ENCODE data around the gene TMEM238L. TPM values are rescaled to one million over a fixed set of nuclear protein-coding genes. Genes with fewer than 3 reads are reported as not detected.

TMEM238L gene, protein sequence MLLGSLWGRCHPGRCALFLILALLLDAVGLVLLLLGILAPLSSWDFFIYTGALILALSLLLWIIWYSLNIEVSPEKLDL
- total RNA-seq (2016; rRNA removed; fragmentation: Illumina TruSeq; extraction: Trizol) (not detected in 2 replicates), polyA plus RNA-seq (2011; rRNA removed) (not detected in 2 replicates), polyA minus RNA-seq (2011; rRNA and poly(A)+ RNA removed; ENCODE audit: low replicate concordance) (not detected in 2 replicates), Bru-seq, nascent RNA (not detected), BruChase-seq, experiment 1, labeled RNA remaining after a 6-hour chase (not detected), BruChase-seq, experiment 2, labeled RNA remaining after a 2-hour chase (not detected)
- not detected in 2 replicates for total RNA-seq (2016; cell fraction: cytosol; rRNA removed; fragmentation: Illumina TruSeq; extraction: Trizol; ENCODE audit: low read depth)
- total RNA-seq (2016; cell fraction: insoluble cytoplasmic fraction; rRNA removed; fragmentation: Illumina TruSeq; extraction: Trizol): not detected in 2 replicates
- total RNA-seq (2016; cell fraction: membrane; rRNA removed; fragmentation: Illumina TruSeq; extraction: Trizol): not detected in 2 replicates
- total RNA-seq (2016; cell fraction: nucleus; rRNA removed; fragmentation: Illumina TruSeq; extraction: Trizol): not detected in 2 replicates
- not detected in 2 replicates for polyA plus RNA-seq (2011; cell fraction: cytosol; rRNA removed)
- polyA plus RNA-seq (2011; cell fraction: nucleus; rRNA removed): not detected in 2 replicates
- polyA plus RNA-seq (2012): not detected in 2 replicates
- not detected in 2 replicates for polyA plus RNA-seq (2016; cell fraction: cytosol; fragmentation: Illumina TruSeq; extraction: Trizol; ENCODE audit: low read depth)
- polyA plus RNA-seq (2016; cell fraction: insoluble cytoplasmic fraction; fragmentation: Illumina TruSeq; extraction: Trizol; ENCODE audit: low read depth): not detected in 2 replicates
- not detected in 2 replicates for polyA plus RNA-seq (2016; cell fraction: membrane; fragmentation: Illumina TruSeq; extraction: Trizol; ENCODE audit: low read depth)
- not detected in 2 replicates for polyA plus RNA-seq (2016; cell fraction: nucleus; fragmentation: Illumina TruSeq; extraction: Trizol; ENCODE audit: insufficient read depth, low read depth)
- not detected in 2 replicates for polyA minus RNA-seq (2011; cell fraction: cytosol; rRNA and poly(A)+ RNA removed)
- not detected in 2 replicates for polyA minus RNA-seq (2011; cell fraction: nucleus; rRNA and poly(A)+ RNA removed)
- long read RNA-seq, experiment 1: 0 reads
- long read RNA-seq, experiment 2: 0 reads

DNA sequence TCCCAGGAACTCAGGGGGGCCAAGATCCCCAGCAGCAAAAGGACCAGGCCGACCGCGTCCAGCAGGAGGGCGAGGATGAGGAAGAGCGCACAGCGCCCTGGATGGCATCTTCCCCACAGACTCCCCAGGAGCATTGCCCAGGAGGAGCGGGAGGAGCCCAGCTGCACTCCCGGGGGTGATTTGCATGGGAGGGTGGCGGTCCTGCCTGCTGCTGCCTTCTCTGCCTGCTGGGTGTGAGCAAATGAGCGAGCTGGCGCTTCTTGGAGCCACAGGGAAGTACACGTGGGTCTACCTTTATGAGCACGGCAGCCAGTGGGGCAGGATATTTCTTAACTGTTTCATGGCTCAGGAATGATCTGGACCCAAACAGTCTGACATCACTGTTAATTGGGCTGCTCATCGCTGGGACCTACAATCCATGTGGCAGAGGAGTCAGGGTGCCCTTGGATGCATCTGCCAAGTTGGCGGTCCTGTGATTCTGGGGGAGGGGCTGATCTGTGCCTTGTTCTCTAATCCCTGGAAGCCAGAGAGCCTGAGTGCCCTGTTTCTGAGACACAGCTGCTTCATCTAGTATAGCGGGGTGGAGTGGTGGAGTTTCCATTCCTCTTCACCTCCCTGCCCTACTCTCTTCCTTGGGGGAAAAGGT lies at the start of gene TMEM238L:
TMEM238L (minus strand) TSS at position 270 of the 646 bp plus-strand sequence; CDS start at position 134, 136 bp downstream.
- no peak within 1 kb of the TSS for H3K9ac ChIP-seq (ENCODE audit: insufficient read depth, low read depth, low read length)
- no peak for FAIRE-seq
- intact Hi-C loops (cut with micrococcal nuclease; ENCODE audit: unreplicated experiment): no loop called here

More for the DNA sequence above, at the start of gene TMEM238L:
- DNase-seq (ENCODE audit: low spot score) (no peak), ATAC-seq (no peak)
- TF ChIP-seq ZNF678 (CRISPR knock-in tag; IDR thresholded peaks at IDR 0.05) (no peak), ZFP90 (CRISPR knock-in tag; IDR thresholded peaks at IDR 0.05; ENCODE audit: borderline replicate concordance) (no peak), MEIS1 (CRISPR knock-in tag; IDR thresholded peaks at IDR 0.05; ENCODE audit: borderline replicate concordance) (no peak), SRSF1 (optimal IDR thresholded peaks at IDR 0.05; ENCODE audit: low read depth, low read length) (no peak), NPAS2 (CRISPR knock-in tag; IDR thresholded peaks at IDR 0.05; ENCODE audit: borderline replicate concordance) (no peak), ZNF530 (CRISPR knock-in tag; IDR thresholded peaks at IDR 0.05; ENCODE audit: low read depth) (no peak), SATB2 (CRISPR knock-in tag; IDR thresholded peaks at IDR 0.05) (no peak), ZNF546 (CRISPR knock-in tag; conservative IDR thresholded peaks at IDR 0.05) (no peak), JDP2 (CRISPR knock-in tag; IDR thresholded peaks at IDR 0.05; ENCODE audit: borderline replicate concordance) (no peak), XBP1 (CRISPR knock-in tag; IDR thresholded peaks at IDR 0.05) (no peak), ZNF879 (CRISPR knock-in tag; IDR thresholded peaks at IDR 0.05) (no peak), ZMYM4 (CRISPR knock-in tag; IDR thresholded peaks at IDR 0.05) (no peak)
- TF ChIP-seq, protein P1, sequence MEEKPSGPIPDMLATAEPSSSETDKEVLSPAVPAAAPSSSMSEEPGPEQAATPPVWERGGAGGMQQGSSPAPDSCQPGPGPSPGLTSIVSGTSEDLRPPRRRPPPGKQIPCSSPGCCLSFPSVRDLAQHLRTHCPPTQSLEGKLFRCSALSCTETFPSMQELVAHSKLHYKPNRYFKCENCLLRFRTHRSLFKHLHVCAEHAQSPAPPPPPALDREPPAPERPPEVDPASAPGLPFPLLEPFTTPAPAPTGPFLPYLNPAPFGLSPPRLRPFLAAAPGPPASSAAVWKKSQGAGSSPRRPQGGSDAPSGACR (CRISPR knock-in tag; IDR thresholded peaks at IDR 0.05): no peak
- POLR2A ChIA-PET: no interaction called here
- H3K27ac ChIP-seq (ENCODE audit: extremely low read length, insufficient read depth, low read length): no peak within 1 kb of the TSS
- no peaks in the 10 kb centered on the region for H4K20me1 ChIP-seq (ENCODE audit: insufficient read depth, low read length)
- H3K4me3 ChIP-seq (replicated peaks in 1 of 3; ENCODE audit: insufficient read depth in 1 of 3, low read depth in 2 of 3, low read length in 3 of 3): no peak within 1 kb of the TSS
- H3K36me3 ChIP-seq (replicated peaks in 1 of 2; ENCODE audit: control insufficient read depth in 1 of 2, insufficient read depth in 2 of 2, low read length in 2 of 2): no peaks in the 10 kb centered on the region
- H3K4me1 ChIP-seq (ENCODE audit: insufficient read depth, low read length): no peaks in the 10 kb centered on the region
- 74% methylated on average over 6 of the region's 16 CpGs for WGBS (ENCODE audit: low lambda C conversion rate)
- in situ Hi-C loops (cut with HindIII; ENCODE audit: extremely low pct_ligation_motif_present, low pct_unique_long_range_greater_than_20kb): no loop called here
- no peaks in the 10 kb centered on the region for H3K79me2 ChIP-seq (ENCODE audit: insufficient read depth, low read length)
- no TSS peak for BruUV-seq (replicated peaks)
- H2AFZ ChIP-seq (ENCODE audit: low read length): no peak within 1 kb of the TSS
- no peaks in the 10 kb centered on the region for H3K27me3 ChIP-seq (ENCODE audit: control insufficient read depth in 1 of 2, insufficient read depth in 2 of 2, low read length in 2 of 2)
- no peaks in the 10 kb centered on the region for H3K9me3 ChIP-seq (ENCODE audit: low read length)
- no peak within 1 kb of the TSS for H3K4me2 ChIP-seq (ENCODE audit: low read depth, low read length)
- CTCF ChIA-PET (ENCODE audit: low intra/inter-chr PET ratio, low total read pairs): no interaction called here
